GM18870 (cell line): Measurements from ENCODE around the gene ENTPD8.
"Not testable (repeated sequence)": the region's sequence is repeated elsewhere in the genome, so short reads cannot be mapped to it uniquely, and the experiment has no call there.

ENCODE experiments used
- ATAC-seq: cut with Tn5 transposase; IDR thresholded peaks from one replicate; pipeline ENCODE4 v1.9.1; 2021; ENCODE audit warnings: moderate library complexity; ENCODE audit not compliant: unreplicated experiment

The ENTPD8 gene

DNA sequence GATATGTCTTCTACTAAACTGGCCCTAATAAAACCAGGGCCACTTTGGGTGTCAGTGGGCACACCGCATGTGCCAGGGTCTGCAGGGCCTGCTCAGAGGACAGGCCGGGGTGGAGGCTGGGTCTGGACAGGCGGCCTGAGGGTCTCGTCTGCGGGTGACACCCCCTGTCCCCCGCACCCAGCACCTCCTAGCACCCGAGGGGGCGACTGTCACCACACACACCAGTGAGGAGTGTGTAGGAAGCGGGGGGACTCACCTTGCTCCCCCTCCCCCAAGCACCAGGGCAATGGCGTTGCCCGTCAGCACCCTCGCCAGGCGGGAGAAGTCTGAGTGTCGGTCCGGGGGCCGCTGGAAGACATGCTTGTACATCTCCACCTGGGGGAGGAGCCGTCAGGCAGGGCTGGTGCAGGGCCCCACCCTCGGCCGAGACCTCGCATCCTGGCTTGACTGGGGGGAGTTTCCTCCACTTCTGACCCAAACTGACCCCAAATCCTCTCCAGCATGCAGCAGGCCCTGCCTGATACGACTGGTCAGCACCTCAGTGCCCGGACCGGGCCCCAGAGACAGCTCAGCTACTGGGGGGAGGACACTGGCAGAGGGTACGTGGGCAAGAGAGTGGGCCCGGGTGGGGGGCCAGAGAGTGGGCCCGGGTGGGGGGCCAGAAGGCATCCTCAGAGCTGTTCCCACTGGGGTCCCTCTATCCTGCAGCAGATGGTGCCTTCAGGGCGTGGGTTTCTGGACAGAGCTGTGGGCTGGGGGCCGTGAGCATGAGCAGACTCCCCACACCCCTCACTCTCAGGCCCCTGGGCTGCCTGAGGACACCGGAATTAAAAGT is 36.8 kb upstream of the ENTPD8 start:
- ATAC-seq: no peak

GRCh38 chr9:137476856-137477255 is 35.7 kb upstream of the ENTPD8 start:
- ATAC-seq: no peak

GRCh38 chr9:137475666-137476065 is 34.5 kb upstream of the ENTPD8 start:
- ATAC-seq: no peak

DNA sequence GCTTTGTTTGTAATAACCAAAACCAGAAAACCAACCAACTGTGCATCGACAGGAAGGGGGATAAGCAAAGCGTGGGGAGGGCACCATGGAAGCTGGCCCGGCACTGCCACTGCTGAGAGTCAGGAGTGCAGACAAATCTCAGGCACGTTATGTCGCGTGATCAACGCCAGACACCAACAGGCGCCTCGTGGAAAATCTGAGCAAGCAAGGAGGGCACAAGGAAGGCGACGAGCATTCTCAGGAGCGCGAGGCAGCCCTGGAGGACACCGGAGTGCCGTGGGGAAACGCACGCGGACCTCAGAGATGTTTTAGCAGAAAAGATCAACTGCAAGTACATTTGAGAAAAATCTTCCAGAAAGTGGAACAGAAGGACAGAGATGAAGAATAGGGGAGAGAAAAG is 33.1 kb upstream of the ENTPD8 start:
- no peak for ATAC-seq

- ATAC-seq: no peak
These were observed 29.6 kb upstream of the ENTPD8 start for GRCh38 chr9:137470785-137471184.

- no peak for ATAC-seq
These were observed 26.7 kb upstream of the ENTPD8 start for GRCh38 chr9:137467896-137468295.

DNA sequence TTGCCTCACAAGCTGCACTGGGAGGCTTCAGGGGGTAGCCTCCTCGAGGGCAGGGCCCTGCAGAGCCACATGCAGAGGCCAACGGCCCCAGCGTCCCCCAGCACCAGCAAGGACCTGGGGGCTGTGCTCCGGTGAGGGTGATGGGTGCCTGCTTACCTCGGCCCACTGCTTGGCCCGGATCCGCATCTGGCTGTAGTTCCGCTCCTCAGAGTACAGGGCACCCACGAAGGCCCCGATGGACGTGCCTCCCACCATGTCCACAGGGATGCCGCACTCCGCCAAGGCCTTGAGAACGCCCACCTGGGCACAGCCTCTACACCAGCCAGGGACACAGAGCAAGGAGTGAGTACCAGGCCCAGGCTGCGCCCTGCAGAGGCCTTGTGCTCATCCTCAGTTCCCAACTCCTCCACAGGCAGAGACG is 26.0 kb upstream of the ENTPD8 start:
- ATAC-seq: no peak

- not testable (repeated sequence) for ATAC-seq
These were observed 25.4 kb upstream of the ENTPD8 start for GRCh38 chr9:137466389-137467085.

GRCh38 chr9:137465720-137466388 is 24.7 kb upstream of the ENTPD8 start:
- no peak for ATAC-seq

- no peak for ATAC-seq
These were observed 24.0 kb upstream of the ENTPD8 start for GRCh38 chr9:137465000-137465719.

DNA sequence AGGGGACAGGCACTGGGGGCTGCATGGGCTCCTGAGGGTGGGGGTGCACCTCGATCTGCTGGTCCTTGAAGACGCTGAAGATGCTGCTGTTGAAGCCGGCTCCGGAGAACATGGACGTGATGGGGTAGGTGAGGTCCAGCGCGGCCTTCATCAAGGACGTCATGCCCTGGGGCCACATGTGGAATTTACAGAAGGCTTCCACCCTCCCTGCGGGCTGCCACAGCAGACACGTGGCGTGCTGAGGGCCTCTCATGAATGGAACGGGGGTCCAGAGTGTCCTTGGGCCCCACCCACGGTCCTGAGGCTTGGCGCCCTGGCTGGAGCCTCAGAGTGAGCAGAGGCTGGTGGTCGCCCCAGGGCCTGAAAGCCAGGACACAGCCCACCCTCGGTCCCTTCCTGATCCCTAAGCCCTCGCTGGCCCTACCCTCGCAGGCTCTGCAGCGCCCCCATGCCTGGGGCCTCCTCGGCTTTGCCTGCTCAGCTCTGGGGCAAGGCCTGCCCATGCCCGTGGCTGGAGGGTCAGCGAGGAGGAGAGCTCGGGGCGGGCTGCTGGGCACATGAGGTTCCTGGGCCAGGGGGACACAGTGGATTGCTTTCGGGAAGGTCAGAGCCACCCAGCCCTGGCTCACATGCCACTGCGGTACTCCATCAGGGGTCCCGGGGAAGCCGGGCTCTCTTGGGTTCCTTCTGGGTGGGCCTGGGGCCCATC is 23.3 kb upstream of the ENTPD8 start:
- no peak for ATAC-seq

- no peak for ATAC-seq
These were observed 22.8 kb upstream of the ENTPD8 start for GRCh38 chr9:137463931-137464290.

DNA sequence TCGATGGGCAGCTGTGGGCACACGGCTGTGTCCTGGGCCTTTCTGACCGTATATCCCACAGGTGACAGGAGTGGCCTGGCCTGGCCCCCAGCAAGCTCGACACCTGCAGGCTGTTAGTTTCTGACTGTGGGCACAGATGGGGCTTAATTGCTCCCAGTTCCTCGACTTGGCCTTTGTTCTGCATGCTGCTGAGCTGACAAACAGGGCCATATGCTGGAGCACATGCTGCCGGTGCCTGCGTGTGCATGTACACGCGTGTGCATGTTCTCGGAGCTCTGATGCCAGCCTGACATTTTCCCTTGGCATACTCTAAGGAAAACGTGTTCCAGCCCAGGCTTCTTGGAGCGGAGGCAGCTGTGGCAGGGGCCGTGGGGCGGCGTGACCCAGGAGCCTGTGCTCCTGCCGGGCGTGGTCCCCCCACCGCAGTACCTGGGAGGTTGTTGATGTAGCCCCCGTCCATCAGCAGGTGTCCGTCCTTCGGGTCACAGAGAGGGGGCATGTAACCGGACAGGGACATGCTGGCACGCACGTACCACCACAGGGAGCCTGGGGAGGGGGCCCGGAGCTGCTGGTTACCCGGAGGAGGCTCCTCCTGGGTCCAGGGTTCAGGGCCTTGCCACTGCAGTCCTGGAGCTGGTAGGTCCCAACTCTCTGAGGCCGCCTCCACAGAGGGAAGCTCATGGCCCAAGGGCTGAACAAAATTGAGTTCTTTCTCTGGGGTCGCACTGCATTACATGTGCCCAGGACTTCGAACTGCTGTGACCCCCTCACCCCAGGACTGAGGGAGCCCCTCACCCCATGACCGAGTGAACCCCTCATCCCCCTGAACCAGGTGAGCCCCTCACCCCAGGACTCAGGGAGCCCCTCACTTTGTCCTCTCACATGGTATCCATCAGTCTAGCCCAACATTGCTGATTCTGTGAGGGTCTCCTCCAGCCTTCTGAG is 22.1 kb upstream of the ENTPD8 start:
- ATAC-seq: no peak

DNA sequence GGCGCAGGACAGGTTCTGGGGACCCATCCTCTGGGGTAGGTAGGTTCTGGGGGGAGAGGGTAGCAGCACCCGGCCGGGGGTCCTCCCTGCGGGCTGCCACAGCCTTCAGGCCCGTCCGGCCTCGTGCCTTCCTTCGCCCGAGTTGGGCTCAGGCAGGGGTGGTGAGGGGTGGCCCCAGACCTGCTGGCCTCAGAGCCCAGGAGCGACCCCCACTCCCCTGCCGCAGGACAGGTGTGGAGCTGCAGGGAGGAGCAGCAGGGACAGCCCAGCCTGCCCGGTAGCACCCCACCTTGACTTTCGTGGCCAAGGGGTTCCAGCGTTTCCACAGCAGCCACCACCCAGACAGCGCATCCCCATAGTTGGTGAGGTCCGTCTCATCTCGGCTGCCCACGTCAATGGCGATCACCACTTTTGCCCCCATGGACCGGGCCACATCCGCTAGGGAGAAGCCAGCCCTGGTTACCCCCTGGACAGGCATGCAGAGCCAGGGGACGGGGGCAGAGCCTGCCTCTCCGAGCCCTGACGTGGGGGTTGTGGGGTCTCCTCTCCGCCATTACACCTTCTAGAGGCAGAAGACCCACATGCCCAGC is 21.3 kb upstream of the ENTPD8 start:
- ATAC-seq: no peak

- no peak for ATAC-seq
These were observed 20.7 kb upstream of the ENTPD8 start for GRCh38 chr9:137461663-137462395.

- no peak for ATAC-seq
These were observed 20.1 kb upstream of the ENTPD8 start for GRCh38 chr9:137461316-137461662.

GRCh38 chr9:137460363-137461315 is 19.5 kb upstream of the ENTPD8 start:
- no peak for ATAC-seq
